MV-4-11 (cell line): ENCODE results near the gene TRAPPC4.
A peak's percentile ranks its signal among the peaks of the same experiment; 100 is the strongest.
"Not testable (repeated sequence)": the region's sequence is repeated elsewhere in the genome, so short reads cannot be mapped to it uniquely, and the experiment has no call there.

ENCODE experiments used
- DNase-seq: peaks from one replicate; lab custom pipeline; 2025; lab: John Stamatoyannopoulos, UW

TRAPPC4 gene

GRCh38 chr11:119014209-119014924, 4.2 kb upstream of the TRAPPC4 start:
- no peak for DNase-seq

DNA sequence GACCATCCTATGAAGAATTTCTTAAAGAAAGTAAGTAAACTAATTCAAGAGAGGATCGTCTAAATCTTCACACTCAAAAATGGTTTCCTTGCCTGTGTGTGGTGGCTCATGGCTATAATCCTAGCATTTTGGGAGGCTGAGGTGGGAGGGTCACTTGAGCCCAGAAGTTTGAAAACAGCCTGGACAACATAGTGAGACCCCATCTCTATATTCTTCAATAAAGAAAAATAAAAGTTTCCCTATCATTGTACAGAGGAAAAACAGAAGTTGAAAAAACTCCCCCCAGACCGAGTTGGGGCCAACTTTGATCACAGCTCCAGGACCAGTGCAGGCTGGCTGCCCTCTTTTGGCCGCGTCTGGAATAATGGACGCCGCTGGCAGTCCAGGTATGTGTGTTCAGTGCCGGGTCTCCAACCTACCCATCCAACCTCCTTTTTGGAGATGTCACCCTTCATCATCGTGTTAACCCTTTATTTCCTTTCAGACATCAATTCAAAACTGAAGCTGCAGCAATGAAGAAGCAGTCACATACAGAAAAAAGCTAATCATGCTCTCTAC, 3.4 kb upstream of the TRAPPC4 start:
- no peak for DNase-seq

DNA sequence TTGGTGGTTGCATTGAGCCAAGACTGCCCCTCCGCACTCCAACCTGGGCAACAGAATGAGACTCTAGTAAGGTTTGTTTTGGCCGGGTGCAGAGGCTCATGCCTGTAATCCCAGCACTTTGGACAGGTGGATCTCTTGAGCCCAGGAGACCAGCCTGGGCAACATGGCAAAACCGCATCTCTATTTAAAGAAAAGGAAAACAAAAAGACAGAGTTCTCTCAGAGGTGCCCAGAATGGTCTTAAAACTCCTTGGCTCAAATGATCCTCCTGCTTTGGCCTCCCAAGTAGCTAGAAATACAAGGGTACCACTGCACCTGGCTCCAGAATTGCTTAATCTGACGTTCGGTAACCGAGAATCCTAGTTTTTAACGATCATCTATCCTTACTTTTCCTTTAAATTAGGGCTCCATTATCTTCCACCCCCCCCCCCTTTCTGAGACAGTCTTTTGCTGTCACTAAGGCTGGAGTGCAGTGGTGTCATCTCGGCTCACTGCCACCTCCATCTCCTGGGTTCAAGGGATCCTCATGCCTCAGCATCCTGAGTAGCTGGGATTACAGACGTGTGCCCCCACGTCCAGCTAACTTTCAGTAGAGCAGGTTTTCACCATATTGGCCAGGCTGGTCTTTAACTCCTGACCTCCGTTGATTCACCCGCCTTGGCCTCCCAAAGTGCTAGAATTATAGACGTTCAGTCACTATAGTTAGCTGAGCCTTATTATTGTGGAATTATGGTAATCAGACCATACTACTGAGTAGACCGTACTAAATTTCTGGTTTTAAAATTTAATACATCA, 2.2 kb upstream of the TRAPPC4 start:
- no peak for DNase-seq

DNA sequence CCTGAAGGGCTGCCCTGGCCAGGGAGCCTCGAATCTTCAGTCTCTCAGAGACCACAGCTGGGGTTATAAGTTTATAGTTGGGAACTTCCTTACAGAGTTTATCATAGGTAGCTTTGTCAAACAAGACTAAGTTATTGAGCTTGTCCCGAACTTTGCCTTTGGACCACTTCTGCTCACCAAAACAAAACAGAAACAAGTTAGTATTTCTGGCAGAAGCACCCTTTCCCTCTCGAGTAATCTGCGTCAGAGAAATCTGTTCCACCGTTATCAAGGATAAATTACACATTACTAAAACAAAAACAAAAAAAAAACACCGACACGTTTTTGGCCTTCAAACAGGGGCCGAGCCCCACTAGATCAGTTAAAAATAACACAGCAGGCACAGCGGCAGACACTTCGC, 1.2 kb upstream of the TRAPPC4 start:
- DNase-seq, result not testable (repeated sequence)

DNA sequence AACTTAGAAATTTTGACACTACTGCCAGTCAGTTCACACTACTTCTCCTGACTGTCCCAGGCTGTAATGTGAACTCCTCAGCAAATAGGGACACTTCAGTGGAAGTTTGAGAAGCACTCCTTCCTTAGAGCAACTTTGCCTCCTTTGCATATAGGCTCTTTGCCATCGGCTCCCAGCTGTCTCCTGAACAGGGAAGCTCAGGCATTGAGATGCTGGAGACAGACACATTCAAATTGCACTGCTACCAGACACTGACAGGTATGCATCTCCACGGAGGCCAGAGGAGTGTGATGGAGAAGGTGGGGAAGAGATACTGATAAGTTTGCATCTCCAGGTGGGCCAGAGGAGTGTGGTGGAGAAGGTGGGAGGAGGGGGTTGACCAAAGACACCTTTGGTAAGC, 1.4 kb downstream of the TRAPPC4 start:
- DNase-seq, result no peak

DNA sequence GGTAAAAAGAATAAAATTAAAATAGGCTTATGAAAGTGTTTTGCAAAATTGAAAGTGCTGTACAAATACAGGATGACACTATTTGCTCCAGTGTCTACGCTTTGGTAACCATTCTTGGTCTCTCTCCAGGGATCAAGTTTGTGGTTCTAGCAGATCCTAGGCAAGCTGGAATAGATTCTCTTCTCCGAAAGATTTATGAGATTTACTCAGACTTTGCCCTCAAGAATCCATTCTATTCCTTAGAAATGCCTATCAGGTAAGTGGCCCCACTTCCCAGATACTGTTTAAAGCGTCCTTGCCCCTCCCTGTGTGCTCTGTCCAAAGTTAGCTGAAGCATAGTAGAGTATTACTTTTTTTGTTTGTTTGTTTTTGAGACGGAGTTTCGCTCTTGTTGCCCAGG, 3.1 kb downstream of the TRAPPC4 start:
- no peak for DNase-seq

DNA sequence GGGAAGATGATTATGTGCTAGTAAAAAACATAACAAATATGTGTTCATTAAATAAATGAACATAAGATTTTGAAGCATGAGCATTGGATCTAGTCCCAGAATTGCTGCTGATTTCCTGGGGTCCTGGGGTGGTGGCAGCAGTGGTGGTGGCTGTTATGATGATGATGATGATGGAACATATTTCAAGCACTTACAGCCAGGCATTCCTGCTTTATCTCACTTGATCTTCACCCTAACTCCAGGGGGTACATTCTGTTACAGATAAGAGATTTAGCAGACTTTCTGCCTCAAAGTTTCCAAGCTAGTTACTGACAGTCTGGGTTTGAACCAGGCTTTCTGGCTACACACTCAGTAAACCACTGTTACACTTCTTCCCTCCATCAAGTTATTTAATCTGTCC, 5.2 kb downstream of the TRAPPC4 start:
- no peak for DNase-seq

GRCh38 chr11:119024430-119025098, 6.0 kb downstream of the TRAPPC4 start:
- no peak for DNase-seq

GRCh38 chr11:119025099-119025473, 6.5 kb downstream of the TRAPPC4 start:
- DNase-seq, result no peak

DNA sequence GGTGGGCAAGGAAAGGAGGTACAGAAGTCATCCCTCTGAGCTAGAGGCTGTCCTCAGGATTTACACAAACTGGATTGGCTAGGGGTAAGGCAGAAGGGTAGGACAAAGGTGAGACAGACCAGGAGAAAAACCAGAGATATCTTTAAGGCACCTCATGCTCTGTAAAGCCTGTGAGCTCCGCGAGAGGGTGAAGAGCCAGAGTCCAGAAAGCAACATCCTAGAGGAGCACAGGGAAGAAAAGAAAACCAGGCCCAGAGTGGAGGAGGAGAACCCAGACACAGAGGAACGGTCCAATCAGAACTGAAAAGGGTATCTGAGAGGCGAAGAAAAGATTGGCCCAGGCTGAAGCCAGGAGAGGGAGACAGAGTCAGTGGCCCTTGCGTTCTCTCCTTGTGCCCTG, 7.0 kb downstream of the TRAPPC4 start:
- no peak for DNase-seq

DNA sequence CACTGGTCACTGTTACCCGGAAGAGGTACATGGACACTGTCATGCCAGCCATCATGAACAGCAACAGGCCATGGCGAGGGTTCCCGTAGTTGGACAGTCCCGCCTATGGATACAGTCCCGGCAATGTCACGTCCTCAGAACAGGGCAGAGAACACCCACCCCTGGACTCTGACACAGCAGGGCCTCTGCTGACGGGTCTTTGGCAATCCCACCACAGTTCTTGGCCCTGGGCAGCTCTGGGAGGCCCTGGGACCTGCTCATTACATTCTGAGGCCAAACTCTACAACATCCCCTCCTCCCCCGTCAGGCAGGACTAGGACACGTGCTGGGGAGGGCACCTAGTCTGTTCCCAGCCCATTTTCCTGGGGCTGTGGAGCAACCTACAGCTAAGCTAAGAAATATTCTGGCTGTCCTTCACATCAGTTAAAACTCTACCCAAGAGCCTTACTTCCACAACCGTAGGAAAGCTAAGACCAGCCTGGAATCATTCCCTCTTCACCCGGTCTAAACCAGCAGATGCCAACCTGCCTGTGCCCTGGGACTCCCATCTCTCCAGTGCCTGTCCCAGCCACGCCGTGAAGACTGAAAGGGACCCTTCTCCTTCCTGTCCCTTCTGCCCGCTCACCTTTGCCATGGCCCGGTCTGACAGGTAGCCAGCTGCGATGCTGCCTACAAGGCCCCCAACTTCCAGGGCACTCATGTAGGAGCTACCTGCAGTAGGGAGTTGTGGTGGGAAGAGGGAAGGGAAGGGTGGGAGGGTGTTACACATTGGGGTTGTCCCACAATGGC, 7.6 kb downstream of the TRAPPC4 start:
- no peak for DNase-seq

DNA sequence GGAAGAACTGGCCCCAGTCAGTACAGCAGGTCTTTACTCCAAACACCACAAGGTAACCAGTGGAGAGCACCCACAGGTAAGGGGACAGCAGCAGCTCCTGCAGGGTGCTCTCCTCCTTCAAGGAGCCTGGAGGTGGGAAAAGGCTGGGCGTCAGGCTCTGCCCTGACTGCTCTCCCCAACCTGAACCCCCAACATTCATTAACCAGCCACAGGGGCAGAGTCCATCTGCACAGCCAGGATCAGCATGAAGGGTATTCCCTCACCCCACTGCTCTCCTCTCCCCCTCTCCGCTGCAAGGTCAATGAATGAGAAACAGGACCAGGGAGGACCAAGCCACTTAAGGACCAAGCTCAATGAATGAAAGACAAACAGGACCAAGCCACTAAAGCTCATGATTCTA, 8.4 kb downstream of the TRAPPC4 start:
- no peak for DNase-seq

DNA sequence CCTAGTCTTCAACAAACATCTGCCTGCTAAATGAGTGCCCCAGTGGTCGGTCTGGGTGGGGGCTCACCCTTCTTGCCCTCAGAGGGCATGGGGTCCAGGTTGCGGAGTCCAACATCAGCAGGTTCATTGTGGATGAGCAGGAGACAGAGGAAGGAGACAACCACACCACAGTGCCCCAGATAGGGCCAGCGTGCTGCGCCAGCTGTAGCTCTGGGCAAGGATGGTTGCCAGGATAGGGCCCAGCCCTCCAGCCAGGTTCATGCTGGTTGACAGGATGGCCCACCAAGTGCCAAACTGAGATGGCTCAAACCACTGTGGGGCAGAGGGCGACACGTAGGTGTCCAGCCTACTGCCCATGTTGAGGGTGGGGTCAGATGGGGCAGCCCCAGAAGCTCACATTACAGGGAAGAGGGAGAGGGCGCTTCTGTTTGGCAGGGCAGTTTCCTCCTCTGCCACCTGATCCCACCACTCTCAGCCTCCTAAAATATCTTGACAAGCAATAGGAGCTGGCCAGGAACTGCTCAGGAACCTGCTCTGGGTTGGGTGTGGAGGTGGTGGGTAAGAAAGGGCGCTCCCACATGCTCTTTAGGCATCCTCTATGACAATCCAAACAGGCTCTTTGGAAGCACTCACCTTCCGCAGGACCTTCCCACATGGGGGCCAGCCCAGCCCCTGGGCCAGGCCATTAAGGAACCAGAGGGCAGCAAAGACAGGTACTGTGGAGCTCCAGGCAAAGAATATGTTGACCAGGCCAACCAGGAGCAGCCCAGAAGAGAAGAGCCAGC, 9.2 kb downstream of the TRAPPC4 start:
- DNase-seq, result no peak

DNA sequence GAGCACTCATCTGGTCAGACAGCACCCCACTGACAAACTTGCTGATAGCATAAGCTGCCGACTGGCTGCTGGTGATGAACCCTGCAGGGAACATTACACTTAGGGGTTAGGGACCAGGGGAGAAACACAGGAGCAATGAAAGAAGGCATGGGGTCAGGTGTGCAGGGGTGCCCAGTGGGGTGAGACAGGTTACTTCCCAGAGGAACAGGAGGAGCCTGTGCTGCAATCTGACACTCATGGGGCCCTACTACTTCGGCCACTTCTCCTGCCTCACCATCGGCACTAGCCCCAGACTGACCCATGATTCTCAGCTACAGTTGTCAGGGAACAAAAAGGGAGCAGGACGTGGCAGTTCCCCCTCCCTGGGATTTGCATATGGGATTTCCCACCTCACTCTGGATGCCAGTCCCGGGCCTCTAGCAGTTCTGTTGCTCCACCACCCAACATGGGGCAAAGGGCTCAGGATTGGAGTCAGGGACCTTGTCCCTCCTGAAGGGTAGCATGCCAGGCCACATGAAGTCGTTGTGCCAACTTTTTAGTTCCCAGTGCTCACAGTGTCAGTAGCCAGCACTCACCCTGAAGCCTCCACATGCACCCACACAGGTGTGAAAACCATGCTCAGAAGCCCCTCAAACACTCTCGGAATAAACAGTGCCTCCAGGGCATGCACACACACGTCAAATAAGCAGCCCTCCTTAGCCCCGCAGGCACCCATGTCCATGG, 9.9 kb downstream of the TRAPPC4 start:
- no peak for DNase-seq

DNA sequence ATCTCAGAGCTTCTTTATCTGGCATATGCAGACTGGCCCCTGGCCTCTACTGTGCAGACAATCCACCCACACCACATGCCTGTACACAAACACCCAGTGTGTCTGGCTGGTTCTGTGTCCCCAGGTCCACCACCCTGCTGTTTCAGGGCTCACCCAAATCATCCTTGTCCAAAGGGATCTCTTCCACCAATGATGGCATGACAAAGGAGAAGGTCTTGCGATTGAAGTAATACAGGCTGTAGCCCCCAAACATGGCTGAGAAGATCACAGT, 10.4 kb downstream of the TRAPPC4 start:
- DNase-seq, result no peak

GRCh38 chr11:119029340-119030028, 10.9 kb downstream of the TRAPPC4 start:
- DNase-seq, result peak; percentile 21

GRCh38 chr11:119030029-119030328, 11.4 kb downstream of the TRAPPC4 start:
- DNase-seq, result no peak

- DNase-seq, result peak; percentile 96
Measured at GRCh38 chr11:119030329-119031047, 11.9 kb downstream of the TRAPPC4 start, which contains the start of gene SLC37A4. Gene SLC37A4, minus strand, starts transcription at chr11:119030877.

DNA sequence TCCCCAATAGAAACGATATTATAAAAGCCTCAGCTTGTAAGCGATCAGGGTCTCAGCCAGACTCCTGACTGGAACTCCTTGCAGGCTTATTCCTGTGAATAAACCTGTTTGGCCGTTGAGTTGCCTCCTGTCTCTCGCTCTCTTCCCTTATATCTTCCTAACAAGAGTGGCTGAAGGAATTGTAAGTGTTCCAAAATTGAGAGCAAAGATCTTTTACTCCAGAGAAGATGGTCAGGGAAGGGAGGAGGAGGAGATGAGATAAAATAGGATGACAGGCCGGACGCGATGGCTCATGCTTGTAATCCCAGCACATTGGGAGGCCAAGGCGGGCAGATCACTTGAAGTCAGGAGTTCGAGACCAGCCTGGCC, 13.3 kb downstream of the TRAPPC4 start:
- no peak for DNase-seq

DNA sequence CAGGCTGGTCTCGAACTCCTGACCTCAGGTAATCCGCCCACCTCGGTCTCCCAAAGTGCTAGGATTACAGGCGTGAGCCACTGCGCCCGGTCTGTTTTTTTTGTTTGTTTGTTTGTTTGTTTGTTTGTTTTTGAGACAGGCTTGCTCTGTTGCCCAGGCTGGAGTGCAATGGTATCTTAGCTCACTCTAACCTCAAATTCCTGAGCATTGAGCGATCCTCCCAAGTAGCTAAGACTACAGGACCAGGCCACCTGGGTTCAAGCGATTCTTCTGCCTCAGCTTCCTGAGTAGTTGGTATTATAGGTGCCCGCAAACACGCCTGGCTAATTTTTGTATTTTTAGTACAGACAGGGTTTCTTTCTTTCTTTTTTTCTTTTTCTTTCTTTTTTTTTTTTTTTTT, 14.9 kb downstream of the TRAPPC4 start:
- DNase-seq, result not testable (repeated sequence)
